ENCODE measurements around the gene ZC3H11A.

- no peak for TF ChIP-seq CTCF (optimal IDR thresholded peaks at IDR 0.05 in 1 of 3, IDR thresholded peaks at IDR 0.05 in 1 of 3, conservative IDR thresholded peaks at IDR 0.05 in 1 of 3; ENCODE audit: extremely low read depth in 1 of 3, insufficient read depth in 2 of 3, low read length in 3 of 3)
- no peak for TF ChIP-seq EZH2 (IDR thresholded peaks at IDR 0.05; ENCODE audit: low read length)
These were observed 10.3 kb downstream of the ZC3H11A start for GRCh38 chr1:203805689-203806088.

Measured in keratinocyte (primary cell).